Neural cell (in vitro differentiated cells): ENCODE results near the gene PLA2G5. TPM values are rescaled to one million over a fixed set of nuclear protein-coding genes. Genes with fewer than 3 reads are reported as not detected.

ENCODE experiments used
- H2AFZ ChIP-seq: fragments of 200-600, 300-800 bp; sonication (generic), shearing (Covaris generic); 2 replicates; pipeline ENCODE4 v1.6.0; 2014; ENCODE audit warnings: low read depth, mild to moderate bottlenecking, antibody characterized with exemption, low read length, moderate library complexity
- H3F3A ChIP-seq: fragments of 200-600 bp; shearing (Covaris generic); 2 replicates; pipeline ENCODE4 v1.6.1; 2016; ENCODE audit warnings: mild to moderate bottlenecking, moderate library complexity, mixed read lengths, antibody characterized with exemption, low read length; ENCODE audit not compliant: insufficient read depth, poor library complexity, severe bottlenecking
- H3K27ac ChIP-seq: fragments of 200-600, 300-800 bp; sonication (generic), shearing (Covaris generic); 2 replicates; pipeline ENCODE4 v1.5.1; 2014; ENCODE audit warnings: mild to moderate bottlenecking, low read length, moderate library complexity
- H3K27me3 ChIP-seq: fragments of 300-800, 200-600 bp; sonication (generic), shearing (Covaris generic); 2 replicates; pipeline ENCODE4 v1.6.0; 2014; ENCODE audit warnings: mild to moderate bottlenecking, low read depth, low read length, moderate library complexity; ENCODE audit not compliant: insufficient read depth
- H3K36me3 ChIP-seq: fragments of 300-800, 200-600 bp; sonication (generic), shearing (Covaris generic); 2 replicates; pipeline ENCODE4 v1.5.1; 2014; ENCODE audit warnings: mild to moderate bottlenecking, antibody characterized with exemption, low read length, moderate library complexity; ENCODE audit not compliant: insufficient read depth
- H3K4me2 ChIP-seq: fragments of 300-800, 200-600 bp; sonication (generic), shearing (Covaris generic); 2 replicates; pipeline ENCODE4 v1.6.0; 2014; ENCODE audit warnings: mild to moderate bottlenecking, low read length
- H3K4me3 ChIP-seq: fragments of 300-800, 200-600 bp; sonication (generic), shearing (Covaris generic); 2 replicates; pipeline ENCODE4 v1.5.1; 2014; ENCODE audit warnings: mild to moderate bottlenecking, low read length, moderate library complexity
- H3K79me2 ChIP-seq: fragments of 200-600 bp; shearing (Covaris generic); replicated peaks from 2 replicates; pipeline ENCODE4 v1.6.0; 2014; ENCODE audit warnings: mild to moderate bottlenecking, low read length, moderate library complexity; ENCODE audit not compliant: insufficient read depth
- H3K9ac ChIP-seq: fragments of 300-800, 200-600 bp; sonication (generic), shearing (Covaris generic); 2 replicates; pipeline ENCODE4 v1.6.1; 2016; ENCODE audit warnings: mild to moderate bottlenecking, low read length, mixed read lengths
- H3K9me2 ChIP-seq: fragments of 200-600 bp; shearing (Covaris generic); 2 replicates; pipeline ENCODE4 v1.6.1; 2016; ENCODE audit warnings: mild to moderate bottlenecking, low read length, mixed read lengths; ENCODE audit not compliant: insufficient read depth
- H3K9me3 ChIP-seq: fragments of 200-600, 300-800 bp; sonication (generic), shearing (Covaris generic); 2 replicates; pipeline ENCODE4 v1.6.1; 2016; ENCODE audit warnings: mild to moderate bottlenecking, mixed run types, low read length, moderate library complexity, mixed read lengths
- H4K20me1 ChIP-seq: fragments of 200-600 bp; shearing (Covaris generic); 2 replicates; pipeline ENCODE4 v1.6.1; 2016; ENCODE audit warnings: mild to moderate bottlenecking, mixed run types; ENCODE audit not compliant: insufficient read depth
- EP300 ChIP-seq: fragments of 450-650 bp; conservative IDR thresholded peaks from 2 replicates; pipeline ENCODE4 v1.6.1; 2014; ENCODE audit warnings: antibody characterized with exemption, mild to moderate bottlenecking, moderate library complexity; ENCODE audit not compliant: poor library complexity, severe bottlenecking
- EZH2 ChIP-seq: fragments of 200-600, 300-800 bp; shearing (Covaris generic), sonication (generic); IDR thresholded peaks from 2 replicates; pipeline ENCODE4 v1.6.1; 2014; ENCODE audit warnings: antibody characterized with exemption, low read length, borderline replicate concordance, mild to moderate bottlenecking; ENCODE audit not compliant: insufficient read depth, poor library complexity, severe bottlenecking
- MXI1 ChIP-seq: fragments of 450-650 bp; conservative IDR thresholded peaks from 2 replicates; pipeline ENCODE4 v1.6.1; 2014; ENCODE audit warnings: antibody characterized with exemption, mild to moderate bottlenecking; ENCODE audit not compliant: poor library complexity, severe bottlenecking
- POLR2AphosphoS5 ChIP-seq: IDR thresholded peaks from 2 replicates; pipeline ENCODE4 v1.6.1; 2012
- RAD21 ChIP-seq: fragments of 450-650 bp; conservative IDR thresholded peaks from 2 replicates; pipeline ENCODE4 v1.6.1; 2014; ENCODE audit warnings: antibody characterized with exemption, mild to moderate bottlenecking, moderate library complexity
- SMC3 ChIP-seq: fragments of 450-650 bp; conservative IDR thresholded peaks from 2 replicates; pipeline ENCODE4 v1.6.1; 2014; ENCODE audit warnings: antibody characterized with exemption, mild to moderate bottlenecking, moderate library complexity; ENCODE audit not compliant: poor library complexity
- TAF1 ChIP-seq: IDR thresholded peaks from 2 replicates; pipeline ENCODE4 v1.6.1; 2012; ENCODE audit warnings: low read depth
- polyA plus RNA-seq: library from polyadenylated mRNA; depleted of rRNA; stranded (reverse); fragments of >200 nt; gene quantifications from 2 replicates; pipeline ENCODE4 v1.2.3, GENCODE V29; 2014
- TF ChIP-seq, protein P1 (sequence below): fragments of 450-650 bp; IDR thresholded peaks from 2 replicates; pipeline ENCODE4 v1.5.1; 2014; ENCODE audit warnings: antibody characterized with exemption, mild to moderate bottlenecking, moderate library complexity; ENCODE audit not compliant: poor library complexity, severe bottlenecking
- TF ChIP-seq, protein P2 (sequence below): IDR thresholded peaks from 2 replicates; pipeline ENCODE4 v1.6.1; 2012; ENCODE audit warnings: borderline replicate concordance

PLA2G5 gene
- polyA plus RNA-seq, 1 donor from 2014 or later = not detected

DNA sequence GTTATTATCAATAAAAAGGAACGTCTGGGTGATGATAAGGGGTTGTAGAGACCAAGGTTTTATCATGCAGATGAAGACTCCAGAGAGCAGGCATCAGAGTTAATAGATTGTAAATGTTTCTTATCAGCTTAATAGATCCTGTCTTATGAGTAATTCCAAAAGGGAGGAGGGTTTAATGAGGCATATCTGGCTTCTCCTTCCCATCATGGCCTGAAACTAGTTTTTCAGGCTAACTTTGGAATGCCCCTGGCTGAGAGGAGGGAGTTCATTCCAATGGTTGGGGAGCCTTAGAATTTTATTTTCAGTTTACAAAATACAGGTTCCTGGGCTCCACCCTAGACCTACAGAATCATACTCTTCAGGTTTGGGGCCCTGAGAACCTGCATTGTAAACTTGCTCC, 35.9 kb downstream of the PLA2G5 start:
- no peaks in the 10 kb centered on the region for H3K79me2 ChIP-seq
- H3F3A ChIP-seq = no peaks in the 10 kb centered on the region
- no peaks in the 10 kb centered on the region for H3K27me3 ChIP-seq
- H3K9me2 ChIP-seq = no peaks in the 10 kb centered on the region
- H3K4me2 ChIP-seq = no peak overlapping the region
- TF ChIP-seq, protein P1, sequence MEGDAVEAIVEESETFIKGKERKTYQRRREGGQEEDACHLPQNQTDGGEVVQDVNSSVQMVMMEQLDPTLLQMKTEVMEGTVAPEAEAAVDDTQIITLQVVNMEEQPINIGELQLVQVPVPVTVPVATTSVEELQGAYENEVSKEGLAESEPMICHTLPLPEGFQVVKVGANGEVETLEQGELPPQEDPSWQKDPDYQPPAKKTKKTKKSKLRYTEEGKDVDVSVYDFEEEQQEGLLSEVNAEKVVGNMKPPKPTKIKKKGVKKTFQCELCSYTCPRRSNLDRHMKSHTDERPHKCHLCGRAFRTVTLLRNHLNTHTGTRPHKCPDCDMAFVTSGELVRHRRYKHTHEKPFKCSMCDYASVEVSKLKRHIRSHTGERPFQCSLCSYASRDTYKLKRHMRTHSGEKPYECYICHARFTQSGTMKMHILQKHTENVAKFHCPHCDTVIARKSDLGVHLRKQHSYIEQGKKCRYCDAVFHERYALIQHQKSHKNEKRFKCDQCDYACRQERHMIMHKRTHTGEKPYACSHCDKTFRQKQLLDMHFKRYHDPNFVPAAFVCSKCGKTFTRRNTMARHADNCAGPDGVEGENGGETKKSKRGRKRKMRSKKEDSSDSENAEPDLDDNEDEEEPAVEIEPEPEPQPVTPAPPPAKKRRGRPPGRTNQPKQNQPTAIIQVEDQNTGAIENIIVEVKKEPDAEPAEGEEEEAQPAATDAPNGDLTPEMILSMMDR = no peak
- TF ChIP-seq EP300 = no peak
- no peaks in the 10 kb centered on the region for H3K9me3 ChIP-seq
- no peak overlapping the region for H3K27ac ChIP-seq
- no peak overlapping the region for H2AFZ ChIP-seq
- H4K20me1 ChIP-seq = no peaks in the 10 kb centered on the region
- H3K9ac ChIP-seq = no peak overlapping the region
- H3K4me3 ChIP-seq = no peak overlapping the region
- H3K36me3 ChIP-seq = no peaks in the 10 kb centered on the region

DNA sequence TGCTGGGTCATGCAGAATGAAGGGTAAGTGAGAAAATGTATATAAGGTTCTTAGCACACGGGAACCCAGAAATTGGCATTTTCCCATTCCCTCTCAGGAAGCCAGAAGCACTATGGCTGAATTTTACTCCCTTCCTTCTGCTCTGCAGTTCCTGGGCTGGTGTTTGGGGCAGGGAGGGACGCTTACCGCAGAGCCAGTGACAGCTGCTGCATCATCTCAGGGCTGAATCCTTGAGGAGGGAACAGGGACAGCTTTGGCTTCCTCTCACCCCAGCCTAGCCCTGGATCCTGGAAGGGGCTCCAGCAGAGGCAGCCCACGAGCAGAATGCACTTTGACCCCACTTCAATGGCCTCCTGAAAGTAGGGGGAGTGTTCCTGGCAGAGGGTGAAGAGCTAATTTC, 37.4 kb downstream of the PLA2G5 start:
- Histone ChIP-seq H3K36me3 (no peaks in the 10 kb centered on the region), H3F3A (no peaks in the 10 kb centered on the region), H3K27me3 (no peaks in the 10 kb centered on the region), H3K27ac (no peak overlapping the region), H3K9me2 (no peaks in the 10 kb centered on the region), H2AFZ (no peak overlapping the region), H3K4me2 (no peak overlapping the region), H4K20me1 (no peaks in the 10 kb centered on the region), H3K9ac (no peak overlapping the region), H3K79me2 (no peaks in the 10 kb centered on the region), H3K4me3 (no peak overlapping the region), H3K9me3 (no peaks in the 10 kb centered on the region)
- TF ChIP-seq, protein P1 = no peak
- TF ChIP-seq, protein P2, sequence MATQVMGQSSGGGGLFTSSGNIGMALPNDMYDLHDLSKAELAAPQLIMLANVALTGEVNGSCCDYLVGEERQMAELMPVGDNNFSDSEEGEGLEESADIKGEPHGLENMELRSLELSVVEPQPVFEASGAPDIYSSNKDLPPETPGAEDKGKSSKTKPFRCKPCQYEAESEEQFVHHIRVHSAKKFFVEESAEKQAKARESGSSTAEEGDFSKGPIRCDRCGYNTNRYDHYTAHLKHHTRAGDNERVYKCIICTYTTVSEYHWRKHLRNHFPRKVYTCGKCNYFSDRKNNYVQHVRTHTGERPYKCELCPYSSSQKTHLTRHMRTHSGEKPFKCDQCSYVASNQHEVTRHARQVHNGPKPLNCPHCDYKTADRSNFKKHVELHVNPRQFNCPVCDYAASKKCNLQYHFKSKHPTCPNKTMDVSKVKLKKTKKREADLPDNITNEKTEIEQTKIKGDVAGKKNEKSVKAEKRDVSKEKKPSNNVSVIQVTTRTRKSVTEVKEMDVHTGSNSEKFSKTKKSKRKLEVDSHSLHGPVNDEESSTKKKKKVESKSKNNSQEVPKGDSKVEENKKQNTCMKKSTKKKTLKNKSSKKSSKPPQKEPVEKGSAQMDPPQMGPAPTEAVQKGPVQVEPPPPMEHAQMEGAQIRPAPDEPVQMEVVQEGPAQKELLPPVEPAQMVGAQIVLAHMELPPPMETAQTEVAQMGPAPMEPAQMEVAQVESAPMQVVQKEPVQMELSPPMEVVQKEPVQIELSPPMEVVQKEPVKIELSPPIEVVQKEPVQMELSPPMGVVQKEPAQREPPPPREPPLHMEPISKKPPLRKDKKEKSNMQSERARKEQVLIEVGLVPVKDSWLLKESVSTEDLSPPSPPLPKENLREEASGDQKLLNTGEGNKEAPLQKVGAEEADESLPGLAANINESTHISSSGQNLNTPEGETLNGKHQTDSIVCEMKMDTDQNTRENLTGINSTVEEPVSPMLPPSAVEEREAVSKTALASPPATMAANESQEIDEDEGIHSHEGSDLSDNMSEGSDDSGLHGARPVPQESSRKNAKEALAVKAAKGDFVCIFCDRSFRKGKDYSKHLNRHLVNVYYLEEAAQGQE = no peak

DNA sequence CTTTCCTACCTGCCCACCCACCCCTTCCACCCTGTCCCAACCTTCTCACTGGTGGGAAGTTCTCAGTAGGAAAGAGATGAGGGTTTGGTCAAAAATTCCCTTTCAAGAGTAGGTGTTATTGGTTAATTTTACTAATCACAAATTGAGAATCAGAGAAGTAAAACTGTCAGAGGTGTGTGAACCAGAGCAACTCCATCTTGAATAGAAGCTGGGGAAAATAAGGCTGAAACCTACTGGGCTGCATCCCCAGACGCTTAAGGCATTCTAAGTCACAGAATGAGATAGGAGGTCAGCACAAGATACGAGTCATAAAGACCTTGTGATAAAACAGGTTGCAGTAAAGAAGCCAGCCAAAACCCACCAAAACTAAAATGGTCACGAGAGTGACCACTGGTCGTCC, 37.8 kb downstream of the PLA2G5 start:
- TF ChIP-seq SMC3 (no peak), EZH2 (no peak), EP300 (no peak), RAD21 (no peak), POLR2AphosphoS5 (no peak), TAF1 (no peak), MXI1 (no peak)
- TF ChIP-seq, protein P1 = no peak
- TF ChIP-seq, protein P2 = no peak
- H3K79me2 ChIP-seq = no peaks in the 10 kb centered on the region
- H4K20me1 ChIP-seq = no peaks in the 10 kb centered on the region
- H3K4me3 ChIP-seq = no peak overlapping the region
- no peak overlapping the region for H3K9ac ChIP-seq
- H3F3A ChIP-seq = no peaks in the 10 kb centered on the region
- H3K27me3 ChIP-seq = no peaks in the 10 kb centered on the region
- no peak overlapping the region for H2AFZ ChIP-seq
- no peak overlapping the region for H3K27ac ChIP-seq
- no peak overlapping the region for H3K4me2 ChIP-seq
- H3K9me3 ChIP-seq = no peaks in the 10 kb centered on the region
- H3K9me2 ChIP-seq = no peaks in the 10 kb centered on the region
- no peaks in the 10 kb centered on the region for H3K36me3 ChIP-seq
